ENCODE data around the gene SHROOM3.

GRCh38 chr4:76590798-76591281 lies 155.8 kb downstream of the SHROOM3 start:
- TF ChIP-seq POLR2A (IDR thresholded peaks at IDR 0.05) (no peak), CTCF (IDR thresholded peaks at IDR 0.05 in 8 of 11, conservative IDR thresholded peaks at IDR 0.05 in 3 of 11) (no peak)
